HG02798 (cell line): ENCODE results near the gene PKNOX2.
A peak's percentile ranks its signal among the peaks of the same experiment; 100 is the strongest.

Experiments used
- ATAC-seq: cut with Tn5 transposase; IDR thresholded peaks from one replicate; pipeline ENCODE4 v1.9.1; 2021; ENCODE audit warnings: mild to moderate bottlenecking; ENCODE audit not compliant: unreplicated experiment, poor library complexity

The PKNOX2 gene

DNA sequence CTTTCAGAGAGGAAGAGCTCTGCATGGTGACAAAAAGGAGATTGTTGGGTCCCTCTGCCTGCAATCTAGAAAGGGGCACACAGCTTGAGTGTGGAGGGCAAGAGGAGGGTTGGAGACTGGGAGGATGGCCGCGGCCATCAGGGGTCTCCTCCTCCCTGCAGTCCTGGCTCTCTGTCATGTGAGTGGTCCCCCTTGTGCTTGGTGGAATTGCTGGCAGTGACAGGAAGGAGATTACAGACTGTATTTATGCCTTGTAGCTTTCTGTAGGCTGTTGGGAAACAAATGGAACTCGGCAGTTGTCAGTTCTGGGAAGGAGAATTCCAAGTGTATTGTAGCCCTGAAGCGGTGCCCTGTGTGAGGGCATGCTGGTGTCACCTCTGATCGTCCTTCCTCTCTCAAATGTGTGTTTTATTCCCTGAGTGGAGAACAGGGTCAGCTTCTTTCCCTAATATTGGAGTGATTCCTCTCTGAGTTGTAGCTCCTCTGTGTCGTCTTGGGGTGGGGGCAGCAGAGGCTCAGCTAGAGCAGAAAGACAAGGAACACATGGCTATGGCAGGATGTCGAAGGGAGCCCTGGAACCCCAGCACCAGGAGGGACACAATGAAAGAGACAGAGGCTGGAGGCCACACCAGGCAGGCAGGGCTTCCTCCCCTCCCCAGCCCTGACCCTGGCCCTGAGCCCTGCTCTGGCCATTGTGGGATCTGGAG lies 163.1 kb downstream of the PKNOX2 start:
- ATAC-seq = no peak

DNA sequence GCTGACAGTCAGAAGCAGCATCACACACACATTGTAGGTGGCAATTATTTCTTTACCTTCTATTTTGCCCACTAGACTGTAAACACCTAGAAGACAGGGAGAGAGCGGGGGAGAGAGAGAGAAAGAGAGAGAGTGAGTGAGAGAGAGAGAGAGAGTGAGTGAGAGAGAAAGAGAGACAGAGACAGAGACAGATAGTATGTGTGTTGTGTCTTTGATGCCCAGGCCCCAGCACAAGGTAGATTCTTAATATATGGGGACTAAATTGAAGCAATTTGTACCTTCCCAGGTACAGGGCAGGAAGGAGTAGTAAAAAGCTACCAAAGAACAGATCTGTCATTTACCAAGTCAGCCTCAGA lies 163.7 kb downstream of the PKNOX2 start:
- ATAC-seq = no peak

DNA sequence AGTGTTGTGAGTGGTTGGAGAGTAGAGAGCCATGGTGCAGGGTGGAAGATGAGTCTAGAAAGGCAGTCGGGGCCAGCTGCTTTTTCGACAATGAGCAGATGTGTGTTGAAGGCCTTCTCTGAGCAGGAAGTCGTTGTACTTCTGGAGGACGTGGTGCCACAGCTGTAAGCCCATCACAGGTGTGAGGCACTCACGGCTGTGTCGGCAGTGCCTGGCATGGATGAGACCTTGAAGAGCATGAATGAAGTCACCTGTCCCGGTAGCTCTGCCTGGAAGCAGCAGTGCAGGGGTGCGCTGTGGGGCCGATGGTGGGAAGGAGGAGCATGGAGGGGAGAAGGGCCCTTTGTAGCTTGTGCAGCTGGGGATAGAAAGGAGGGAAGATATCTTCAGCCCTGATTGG lies 165.2 kb downstream of the PKNOX2 start:
- ATAC-seq = no peak

DNA sequence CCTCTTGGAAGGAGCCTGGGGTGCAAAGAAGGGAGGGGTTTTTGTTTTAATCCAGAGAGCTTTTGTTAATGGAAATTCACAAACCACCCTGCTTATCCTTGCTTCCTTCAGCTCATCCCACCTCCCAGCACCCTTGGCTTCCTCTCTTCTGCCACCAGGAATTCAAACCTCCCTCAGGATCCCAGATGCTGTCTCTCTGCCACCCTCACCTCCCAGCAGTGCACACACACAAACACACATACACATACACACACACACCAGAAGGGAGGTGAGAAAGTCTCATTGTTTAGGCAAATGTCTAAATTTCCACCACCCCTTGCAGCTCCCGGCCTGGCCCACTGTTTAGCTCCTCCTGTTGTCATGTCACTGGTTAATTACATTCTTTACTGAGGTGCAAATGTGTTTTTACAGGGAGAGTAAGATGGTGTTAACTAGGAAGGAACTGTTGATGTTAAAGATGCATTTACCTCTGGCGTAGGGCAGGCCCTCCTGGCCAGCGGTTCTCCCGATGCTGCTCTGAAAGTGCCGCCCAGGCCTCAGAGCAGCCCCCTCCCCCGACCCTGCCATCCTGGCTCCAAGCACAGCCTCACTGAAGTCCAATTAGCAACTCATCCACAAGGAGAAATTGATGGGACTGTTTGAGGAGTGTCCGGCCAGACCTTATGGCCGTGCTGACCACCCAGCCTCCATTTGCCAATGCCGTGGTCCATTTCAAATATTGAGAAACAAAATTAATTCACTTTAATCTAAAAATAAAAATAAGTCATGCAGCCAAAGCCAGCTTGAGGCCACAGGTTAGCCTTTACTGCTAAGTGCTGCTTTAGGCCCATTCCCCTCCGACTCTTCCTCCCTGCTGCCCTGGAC lies 166.1 kb downstream of the PKNOX2 start:
- no peak for ATAC-seq

DNA sequence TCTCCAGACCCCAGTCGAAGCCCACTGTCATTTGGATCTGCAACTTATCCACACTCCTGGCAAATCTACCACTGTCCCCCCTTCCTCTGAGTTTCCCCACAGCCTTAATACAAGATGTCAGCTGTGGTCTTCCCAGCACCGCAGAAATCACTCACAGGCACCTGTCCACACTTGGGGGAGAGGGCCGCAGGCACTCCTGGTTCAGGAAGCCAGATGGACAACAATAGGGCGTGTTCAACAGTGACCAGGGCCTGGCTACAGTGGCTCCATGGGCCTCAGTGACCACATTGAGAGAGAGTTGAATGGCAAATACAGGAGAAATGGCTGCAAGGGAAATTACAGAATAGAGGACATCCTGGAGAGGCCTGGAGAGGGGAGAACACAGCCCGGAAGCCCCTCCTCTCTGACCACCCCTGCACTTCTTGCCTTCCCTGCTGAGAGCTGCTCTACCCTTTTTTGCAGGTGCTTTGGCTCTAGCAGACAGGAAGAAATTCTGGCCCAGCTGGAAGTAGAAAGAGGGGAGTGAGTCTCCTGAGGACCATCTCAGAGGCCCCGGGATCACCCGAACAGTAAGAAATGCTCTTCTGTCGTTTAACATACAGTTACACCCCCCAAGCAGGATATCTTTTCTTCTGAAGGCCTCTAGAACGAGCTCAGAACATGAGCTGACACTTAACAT lies 166.9 kb downstream of the PKNOX2 start:
- no peak for ATAC-seq

DNA sequence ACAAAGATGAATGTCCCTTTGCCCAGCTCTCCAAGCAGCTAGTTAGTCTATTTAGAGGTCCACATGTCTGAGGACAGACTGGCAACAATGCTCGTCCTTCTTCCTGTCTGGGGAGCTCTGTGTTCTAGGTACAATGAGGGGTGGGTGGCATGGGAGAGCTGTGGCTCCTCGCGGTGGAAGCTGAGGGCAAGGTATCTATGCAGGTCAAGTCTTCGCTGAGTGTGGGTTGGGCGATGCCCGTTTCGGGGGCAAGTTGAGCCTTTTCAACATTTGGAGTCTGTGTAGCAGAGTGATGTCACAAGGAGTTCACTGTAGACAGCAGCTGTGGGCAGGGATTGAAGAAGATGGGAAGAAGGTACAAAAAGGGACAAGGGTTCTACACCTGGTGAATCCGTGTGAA lies 168.3 kb downstream of the PKNOX2 start:
- ATAC-seq = no peak

DNA sequence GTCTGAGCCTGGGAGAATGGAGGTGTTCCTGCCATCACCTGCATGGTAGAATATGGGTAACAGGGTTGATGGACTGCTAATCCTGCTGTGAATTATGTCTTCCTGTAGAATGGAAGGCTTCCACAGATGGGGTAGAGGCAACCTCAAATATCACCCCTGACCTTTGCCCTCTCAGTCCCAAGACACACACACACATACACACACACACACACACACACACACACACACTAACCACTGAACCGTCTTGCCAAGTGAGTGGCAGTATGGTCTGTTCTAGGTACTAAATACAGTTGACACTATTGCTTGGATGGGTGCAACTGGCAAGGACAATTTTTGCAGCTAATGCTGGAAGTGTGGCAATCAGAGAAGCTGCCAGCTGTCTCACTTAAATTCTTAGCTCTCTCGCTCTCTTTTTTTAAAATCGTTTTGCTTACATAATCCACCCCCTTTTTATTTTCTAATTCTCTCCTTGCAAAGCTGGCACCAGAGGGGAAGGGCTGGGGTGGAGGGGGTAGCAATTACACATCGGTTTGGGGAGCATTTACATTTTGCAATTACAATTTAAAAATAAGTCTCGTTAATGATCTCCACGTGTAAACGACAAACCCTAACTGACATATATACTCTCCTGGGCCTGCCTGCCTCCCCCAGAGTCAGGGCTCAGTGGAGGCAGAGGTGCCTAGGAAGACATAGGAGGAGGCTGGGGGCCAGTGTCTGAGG lies 169.0 kb downstream of the PKNOX2 start:
- ATAC-seq = no peak

DNA sequence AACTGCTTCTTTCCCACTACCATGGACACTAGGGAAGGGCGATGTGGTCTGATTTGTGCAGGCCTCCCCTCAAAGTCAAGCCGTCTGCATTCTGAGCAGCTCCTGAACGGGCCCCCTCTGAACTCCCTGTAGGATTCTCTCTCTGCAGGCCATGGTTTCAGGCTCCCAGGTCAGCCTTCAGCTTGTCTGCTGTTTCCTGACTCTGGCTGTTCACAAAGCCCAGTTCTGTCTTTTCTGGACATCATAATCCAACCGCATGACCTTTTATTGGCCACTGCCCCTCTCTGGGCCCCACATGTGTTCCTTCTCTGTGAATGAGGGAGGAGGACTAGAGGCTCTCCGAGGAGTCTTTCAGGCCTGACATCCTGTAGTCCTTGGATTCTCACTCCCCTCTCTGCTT lies 170.6 kb downstream of the PKNOX2 start:
- no peak for ATAC-seq

DNA sequence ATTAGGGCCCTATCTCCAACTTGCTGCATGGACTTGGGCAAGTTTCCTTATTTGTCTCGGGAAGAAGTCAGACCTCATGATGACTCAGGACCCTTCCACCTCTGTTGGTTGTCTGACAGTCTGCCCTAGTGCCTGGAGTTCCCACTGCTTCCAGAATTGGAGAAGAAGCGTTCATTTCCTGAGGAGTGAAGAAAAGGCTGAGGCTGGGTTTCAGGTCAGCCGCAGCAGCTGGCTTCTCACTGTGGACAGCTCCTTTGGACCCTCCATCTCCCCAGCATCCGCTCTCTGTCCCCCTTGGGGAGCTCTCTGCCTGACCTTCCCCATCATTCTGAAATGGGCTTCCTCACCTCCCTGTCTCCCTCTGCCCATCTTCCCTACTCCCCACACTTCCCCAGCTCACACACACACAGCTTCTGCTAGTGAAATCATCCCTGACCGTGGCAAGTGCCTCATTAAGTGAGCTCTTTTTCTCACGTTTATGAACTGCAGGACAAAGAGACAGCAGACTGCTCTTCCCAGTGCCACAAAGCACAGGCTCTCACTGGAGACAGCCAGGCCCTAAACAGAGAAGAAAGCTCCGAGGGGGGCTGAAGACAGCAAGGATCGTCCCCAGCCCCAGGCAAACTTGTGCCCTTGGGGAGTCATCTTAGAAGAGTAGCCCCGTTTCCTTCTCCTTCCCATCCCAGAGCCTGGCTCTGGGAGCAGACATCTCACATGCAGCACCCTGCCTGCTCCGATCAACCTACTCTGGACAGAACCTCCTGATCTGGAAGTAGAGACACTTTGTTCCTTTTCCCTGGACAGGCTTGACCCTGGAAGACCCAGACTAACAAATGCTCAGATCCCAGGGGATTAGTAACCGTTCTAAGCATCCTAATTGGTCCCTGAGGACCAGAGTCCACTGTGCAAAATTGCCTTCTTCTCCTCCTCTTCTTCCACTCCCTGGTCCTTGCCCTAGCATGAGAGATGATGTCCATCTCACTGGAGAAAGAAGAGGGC lies 173.6 kb downstream of the PKNOX2 start:
- no peak for ATAC-seq

DNA sequence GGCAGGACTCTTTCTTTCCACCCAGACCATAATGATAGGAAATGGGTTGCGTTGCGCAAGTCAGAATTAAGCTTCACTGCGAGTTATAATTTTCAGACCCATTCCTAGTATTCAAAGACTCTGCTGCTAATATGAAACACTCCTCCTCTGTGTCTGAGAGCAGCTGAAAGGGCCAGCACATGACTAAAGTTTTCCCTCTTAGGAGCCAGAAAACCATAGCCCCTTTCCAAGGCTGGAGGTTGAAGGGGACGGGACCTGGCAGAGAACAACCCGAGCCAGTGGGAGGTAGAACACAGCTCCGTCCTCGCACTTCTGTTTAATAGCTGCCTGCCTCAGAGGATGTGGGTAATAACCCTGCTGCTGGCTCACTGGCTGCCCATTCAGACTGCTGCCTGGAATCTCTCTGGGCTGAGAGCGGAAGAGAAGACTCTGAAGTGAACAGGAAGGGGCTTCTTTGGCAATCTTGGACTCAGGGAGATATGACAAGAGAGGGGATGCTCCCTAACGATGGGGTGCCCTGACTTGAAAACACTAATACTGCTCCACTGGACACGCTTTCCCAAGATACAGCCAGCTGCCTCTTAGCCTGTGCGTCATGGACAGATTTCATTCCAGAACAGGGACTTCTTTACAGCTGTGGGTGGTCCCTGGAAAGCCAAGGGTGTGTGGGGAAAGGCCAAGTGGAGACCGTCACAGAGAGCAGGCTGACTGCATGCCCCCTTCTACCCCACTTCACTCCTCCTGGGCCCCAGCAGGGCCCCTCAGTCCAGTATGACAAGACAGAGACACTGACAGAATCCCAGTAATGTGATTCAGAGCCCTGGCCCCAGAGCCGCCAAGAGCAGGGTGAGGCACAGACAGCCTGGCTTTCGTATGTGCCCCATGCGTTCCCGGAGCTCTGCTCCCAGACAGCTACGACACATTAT lies 174.6 kb downstream of the PKNOX2 start:
- no peak for ATAC-seq

DNA sequence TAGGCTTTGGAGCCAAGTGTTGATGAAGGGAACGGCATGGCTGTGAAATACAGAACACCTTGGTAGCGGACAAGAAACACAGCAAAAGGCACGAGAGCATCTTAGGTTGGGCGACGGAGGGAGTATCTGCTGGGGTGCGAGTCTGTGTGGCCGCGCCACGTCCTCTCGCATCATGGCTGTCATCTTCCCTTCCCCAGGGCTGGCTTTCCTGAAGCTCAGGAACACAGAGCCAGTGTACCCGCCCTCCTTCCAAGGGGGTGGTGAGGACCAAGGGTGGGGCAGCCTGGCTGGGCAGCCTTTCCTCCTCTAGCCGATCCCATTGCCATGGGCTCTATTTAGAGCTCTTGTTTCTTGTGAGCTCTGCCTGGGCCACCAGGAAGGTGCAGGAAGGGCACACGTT lies 177.1 kb downstream of the PKNOX2 start:
- no peak for ATAC-seq

DNA sequence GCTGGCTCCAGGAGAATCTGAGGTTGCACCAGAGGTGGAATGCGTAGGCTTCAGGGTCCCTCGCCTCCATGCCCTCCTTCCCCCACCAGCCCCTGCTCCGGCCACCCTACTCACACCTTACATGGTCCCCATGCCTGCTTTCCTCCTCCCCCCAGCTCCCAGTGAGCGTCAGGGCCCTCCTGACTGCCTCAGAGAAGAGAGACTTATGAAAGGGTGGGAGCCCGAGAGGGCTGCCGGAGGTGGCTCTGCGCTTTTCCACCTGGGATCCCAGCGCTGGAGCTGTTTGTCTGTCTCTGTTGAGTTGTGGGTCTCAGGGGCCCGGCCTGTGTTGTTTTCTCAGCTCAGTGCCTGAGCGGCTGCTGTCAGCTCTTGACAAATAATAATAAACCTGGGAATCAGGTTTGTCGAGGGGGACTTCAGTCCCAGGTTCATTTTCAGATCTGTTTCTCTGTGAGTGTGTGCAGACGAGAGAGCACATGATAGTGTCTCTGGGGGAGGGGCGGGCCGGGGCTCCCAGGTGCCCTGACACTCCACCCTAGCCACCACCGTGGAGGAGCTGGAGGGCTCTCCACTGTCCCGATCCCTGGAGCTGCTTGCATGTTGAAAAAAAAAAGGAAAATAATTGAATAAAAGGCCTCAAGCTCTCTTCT lies 177.9 kb downstream of the PKNOX2 start:
- ATAC-seq = no peak

DNA sequence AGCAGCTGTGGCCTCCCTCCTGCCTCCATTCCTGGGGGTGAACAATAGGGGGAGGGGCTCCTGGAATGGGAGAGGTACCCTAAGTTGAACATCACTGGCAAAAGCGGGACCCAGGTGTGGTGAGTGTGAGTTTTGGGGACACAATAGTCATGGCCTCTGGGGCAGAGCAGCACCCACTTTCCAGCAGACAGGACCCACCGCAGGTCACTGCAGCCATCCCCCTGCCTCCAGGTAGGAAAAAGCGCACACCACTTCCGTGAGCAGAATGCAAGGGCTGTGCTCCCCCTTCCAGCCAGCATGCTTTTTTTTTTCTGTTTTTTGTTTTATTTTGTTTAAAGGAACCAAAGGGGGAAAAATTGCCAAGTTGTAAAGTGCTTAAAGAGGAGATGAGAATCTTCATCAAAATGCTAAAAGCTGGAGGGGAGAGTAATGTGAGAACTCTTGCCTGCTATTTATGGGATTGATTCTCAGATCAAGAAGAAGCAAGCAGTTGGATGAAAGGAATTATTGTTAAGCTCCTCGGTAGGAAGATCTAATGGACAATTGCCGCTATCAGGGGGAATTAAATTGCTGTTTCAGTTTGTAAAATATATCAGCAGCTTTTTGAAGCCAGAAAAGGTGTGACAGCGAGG lies 178.7 kb downstream of the PKNOX2 start:
- no peak for ATAC-seq

DNA sequence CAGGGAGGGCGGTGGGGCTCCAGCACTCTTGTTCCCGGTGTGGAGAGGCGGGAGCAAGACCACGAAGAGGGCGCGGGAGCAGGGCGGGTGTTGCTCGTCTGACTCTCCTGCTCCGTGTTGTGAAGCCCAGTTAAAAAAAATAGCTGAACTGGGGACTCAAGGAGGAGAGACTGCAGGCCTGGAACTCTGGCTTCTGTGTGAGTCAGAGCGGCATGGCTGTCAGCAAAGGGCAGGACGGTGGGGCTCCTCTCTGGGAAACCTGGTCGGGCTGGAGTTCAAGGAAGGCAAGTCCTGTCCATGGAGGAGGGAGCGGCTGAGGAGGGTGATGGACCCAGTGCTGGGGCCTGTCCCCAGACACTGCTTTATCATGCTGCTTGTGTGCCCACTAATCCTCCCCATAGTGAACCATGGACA lies 179.2 kb downstream of the PKNOX2 start:
- ATAC-seq = no peak

DNA sequence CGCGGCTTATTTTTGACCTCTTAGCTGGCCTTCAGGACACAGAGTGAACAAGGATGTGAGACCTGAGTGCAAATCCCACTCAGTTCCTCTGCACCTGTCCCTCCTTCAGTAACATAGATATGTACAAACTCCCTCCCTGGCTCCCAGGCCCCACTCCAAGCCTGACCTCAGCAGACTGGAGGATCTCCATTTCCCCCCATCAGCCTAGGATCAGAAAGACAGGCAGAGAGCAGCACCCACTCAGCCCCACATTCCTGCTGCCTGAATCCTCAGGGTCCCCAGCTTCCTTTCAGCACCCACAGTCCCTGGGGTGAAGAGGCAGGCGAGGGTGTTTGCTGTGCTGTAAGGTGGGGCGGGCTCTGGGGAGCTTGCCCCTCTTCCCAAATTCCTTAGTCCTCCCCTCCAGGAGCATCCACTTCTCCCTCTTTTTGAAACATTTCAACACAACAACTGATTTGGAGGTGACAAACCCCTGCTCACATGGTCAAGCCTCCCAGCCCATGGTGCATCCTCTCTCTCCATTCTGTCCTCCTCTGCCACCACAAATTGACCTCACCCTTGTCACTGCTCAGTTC lies 180.4 kb downstream of the PKNOX2 start:
- no peak for ATAC-seq

DNA sequence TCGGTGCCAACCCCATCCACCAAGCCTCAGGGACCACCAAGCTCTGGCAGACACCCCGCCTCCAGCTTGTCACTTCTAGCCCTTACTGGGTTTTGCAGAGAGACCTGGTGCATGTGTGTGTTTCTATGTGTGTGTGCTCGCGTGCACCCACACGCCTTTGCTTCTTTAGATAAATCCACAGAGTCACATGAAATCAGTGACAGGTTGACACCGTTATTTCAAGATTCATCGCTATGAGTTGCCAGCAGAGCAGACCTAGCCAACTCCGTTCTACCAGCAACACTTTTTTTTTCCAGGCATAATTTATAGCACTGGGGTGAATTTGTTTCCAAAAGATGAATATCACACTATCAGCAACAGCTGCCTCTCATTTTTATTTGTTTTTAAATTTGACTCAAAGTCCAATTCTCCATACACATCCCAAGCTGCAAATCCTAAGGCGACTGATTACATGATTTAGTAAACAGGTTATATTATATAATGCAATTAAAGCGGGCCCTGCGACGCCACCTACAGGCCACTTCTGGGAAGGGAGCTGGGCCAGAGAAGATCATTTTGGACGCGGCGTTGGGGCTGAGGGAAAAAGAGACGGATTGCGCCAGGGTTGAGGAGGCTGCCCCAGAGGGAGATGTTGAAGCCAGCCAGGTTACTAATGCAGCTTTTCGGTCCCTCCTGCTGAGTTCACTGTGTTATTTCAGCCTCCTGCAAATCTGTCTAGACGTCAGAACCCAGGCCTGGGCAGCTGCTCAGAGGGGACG lies 181.0 kb downstream of the PKNOX2 start:
- ATAC-seq = peak; percentile 52

DNA sequence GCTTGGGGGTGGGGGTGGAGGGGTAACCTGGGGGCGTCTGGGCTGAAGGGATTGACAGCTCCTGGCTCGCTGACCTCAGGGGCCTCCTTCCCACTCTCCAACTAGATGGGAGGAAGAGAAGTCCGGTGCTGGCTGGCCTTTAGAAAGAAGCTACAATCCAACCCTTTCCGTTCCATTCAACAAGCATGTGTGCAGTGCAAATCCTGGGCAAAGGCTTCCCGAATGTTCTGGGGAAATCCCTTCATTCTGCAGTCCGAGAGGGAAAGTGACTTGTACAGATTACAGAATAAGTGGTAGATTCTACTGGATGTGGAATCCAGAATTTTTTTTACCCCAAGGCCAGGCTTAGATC lies 181.6 kb downstream of the PKNOX2 start:
- ATAC-seq = no peak
